HFF-Myc (cell line): ENCODE results near the gene TXNDC15.
"Not testable (repeated sequence)": the region's sequence is repeated elsewhere in the genome, so short reads cannot be mapped to it uniquely, and the experiment has no call there.

Experiments
- DNase-seq: peaks from one replicate; pipeline ENCODE4 v3.0.0-alpha.2; 2011; ENCODE audit warnings: low read depth; ENCODE audit errors: extremely low read depth
- H3K4me3 ChIP-seq: replicated peaks from 2 replicates; pipeline ENCODE4 v1.5.1; 2011; ENCODE audit warnings: low read depth, mild to moderate bottlenecking, control low read depth, low read length
- TF ChIP-seq, protein P1 (sequence below): IDR thresholded peaks from 2 replicates; pipeline ENCODE4 v1.5.1; 2012; ENCODE audit warnings: mild to moderate bottlenecking, low read depth, low read length, control low read depth; ENCODE audit errors: missing control alignments

The TXNDC15 gene

DNA sequence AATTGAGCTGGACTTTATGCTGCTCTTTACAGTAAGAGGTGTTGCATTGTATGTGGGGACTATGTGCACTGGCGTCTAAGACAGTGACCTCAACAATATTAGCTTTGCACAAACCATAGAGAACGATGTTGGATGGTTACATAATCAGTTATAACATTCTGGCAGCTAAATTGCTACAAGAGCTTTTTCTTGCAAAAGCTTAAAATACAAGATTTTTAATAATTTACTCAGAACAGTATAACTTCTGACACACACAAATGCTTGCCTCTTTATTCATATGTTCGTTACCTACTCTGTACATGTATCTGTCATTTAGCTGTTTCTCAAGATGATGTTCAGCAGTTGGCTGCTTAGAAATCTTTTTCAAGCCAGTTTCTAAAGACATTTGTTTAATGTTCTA, 16.8 kb upstream of the TXNDC15 start:
- no peak overlapping the region for H3K4me3 ChIP-seq
- TF ChIP-seq, protein P1, sequence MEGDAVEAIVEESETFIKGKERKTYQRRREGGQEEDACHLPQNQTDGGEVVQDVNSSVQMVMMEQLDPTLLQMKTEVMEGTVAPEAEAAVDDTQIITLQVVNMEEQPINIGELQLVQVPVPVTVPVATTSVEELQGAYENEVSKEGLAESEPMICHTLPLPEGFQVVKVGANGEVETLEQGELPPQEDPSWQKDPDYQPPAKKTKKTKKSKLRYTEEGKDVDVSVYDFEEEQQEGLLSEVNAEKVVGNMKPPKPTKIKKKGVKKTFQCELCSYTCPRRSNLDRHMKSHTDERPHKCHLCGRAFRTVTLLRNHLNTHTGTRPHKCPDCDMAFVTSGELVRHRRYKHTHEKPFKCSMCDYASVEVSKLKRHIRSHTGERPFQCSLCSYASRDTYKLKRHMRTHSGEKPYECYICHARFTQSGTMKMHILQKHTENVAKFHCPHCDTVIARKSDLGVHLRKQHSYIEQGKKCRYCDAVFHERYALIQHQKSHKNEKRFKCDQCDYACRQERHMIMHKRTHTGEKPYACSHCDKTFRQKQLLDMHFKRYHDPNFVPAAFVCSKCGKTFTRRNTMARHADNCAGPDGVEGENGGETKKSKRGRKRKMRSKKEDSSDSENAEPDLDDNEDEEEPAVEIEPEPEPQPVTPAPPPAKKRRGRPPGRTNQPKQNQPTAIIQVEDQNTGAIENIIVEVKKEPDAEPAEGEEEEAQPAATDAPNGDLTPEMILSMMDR: no peak
- no peak for DNase-seq

DNA sequence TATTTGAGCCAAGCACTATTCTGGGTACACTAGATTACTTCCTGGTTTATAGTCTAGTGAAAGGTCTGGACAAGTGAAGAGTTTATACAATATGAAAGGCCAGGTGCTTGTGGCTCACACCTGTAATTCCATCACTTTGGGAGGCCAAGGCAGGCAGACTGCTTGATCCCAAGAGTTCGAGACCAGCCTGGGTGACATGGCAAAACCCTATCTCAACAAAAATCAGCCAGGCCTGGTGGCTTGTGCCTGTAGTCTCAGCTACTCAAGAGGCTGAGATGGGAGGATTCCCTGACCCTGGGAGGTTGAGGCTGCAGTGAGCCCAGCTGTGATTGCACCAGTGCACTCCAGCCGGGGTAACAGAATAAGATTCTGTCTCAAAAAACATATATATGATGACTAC, 9.5 kb upstream of the TXNDC15 start:
- DNase-seq: no peak
- no peak overlapping the region for H3K4me3 ChIP-seq
- TF ChIP-seq, protein P1: no peak

DNA sequence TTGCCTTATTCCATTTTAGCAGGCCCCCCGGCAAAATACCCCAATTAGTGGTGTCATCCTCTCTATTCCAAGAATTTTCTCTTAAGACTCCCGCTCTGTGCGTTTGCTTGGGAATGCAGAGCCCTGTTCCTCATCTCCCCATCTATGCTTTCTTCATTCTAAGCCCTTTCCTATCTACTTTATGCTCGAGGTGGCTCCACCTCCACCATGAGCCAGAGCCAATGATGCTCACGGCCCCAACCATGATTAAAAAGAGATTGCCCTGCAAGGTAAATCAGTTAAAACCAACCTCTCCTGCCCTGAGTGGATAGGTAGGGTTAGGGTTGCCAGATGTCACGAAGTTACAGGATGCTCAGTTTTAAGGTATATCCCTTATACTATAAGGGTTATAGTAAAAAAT, 677 bp upstream of the TXNDC15 start:
- TF ChIP-seq, protein P1: no peak
- peak overlapping the region; percentile 72 for H3K4me3 ChIP-seq
- no peak for DNase-seq

GRCh38 chr5:134874831-134875655, 872 bp downstream of the TXNDC15 start:
- TF ChIP-seq, protein P1: no peak

GRCh38 chr5:134877159-134877558, 3.0 kb downstream of the TXNDC15 start:
- TF ChIP-seq, protein P1: no peak
- H3K4me3 ChIP-seq: no peak overlapping the region
- no peak for DNase-seq

More at GRCh38 chr5:134874831-134875655, 872 bp downstream of the TXNDC15 start:
- H3K4me3 ChIP-seq: peak overlapping the region; percentile 72
- DNase-seq: peak; percentile 72

DNA sequence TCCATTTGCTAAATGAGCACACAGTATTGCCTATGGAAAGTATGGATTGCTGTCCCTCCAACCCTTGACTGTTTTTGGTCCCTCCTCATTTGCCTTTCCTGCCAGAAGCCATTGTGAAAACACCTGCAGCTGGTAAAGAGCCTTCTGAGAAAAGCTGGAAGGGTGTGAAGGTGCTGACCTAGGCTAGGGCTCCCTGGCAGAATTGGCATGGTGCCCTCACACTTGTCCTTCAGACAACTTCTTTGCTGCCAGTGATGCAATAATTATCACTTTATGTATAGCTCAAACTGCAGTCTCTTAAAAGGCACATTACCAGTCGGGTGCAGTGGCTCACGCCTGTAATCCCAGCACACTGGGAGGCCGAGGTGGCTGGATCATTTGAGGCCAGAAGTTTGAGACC, 4.2 kb downstream of the TXNDC15 start:
- DNase-seq: no peak
- no peak overlapping the region for H3K4me3 ChIP-seq
- TF ChIP-seq, protein P1: no peak

GRCh38 chr5:134879456-134879855, 5.3 kb downstream of the TXNDC15 start:
- H3K4me3 ChIP-seq: no peak overlapping the region
- no peak for DNase-seq
- TF ChIP-seq, protein P1: no peak

DNA sequence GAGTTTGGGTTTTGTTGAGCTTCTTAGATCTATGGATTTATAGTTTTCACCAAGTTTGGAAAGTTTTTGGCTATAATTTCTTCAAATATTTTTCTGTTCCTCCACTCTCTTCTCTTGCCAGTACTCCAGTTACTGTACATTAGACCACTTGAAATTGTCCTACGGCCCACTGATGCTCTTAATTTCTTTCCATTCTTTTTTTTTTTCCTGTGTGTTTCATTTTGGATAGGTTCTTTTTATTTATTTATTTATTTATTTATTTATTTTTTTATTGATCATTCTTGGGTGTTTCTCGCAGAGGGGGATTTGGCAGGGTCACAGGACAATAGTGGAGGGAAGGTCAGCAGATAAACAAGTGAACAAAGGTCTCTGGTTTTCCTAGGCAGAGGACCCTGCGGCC, 6.8 kb downstream of the TXNDC15 start:
- not testable (repeated sequence) for DNase-seq, H3K4me3 ChIP-seq

GRCh38 chr5:134881711-134882110, 7.5 kb downstream of the TXNDC15 start:
- not testable (repeated sequence) for H3K4me3 ChIP-seq, DNase-seq
